C1 segment of cervical spinal cord (tissue), 14 donors: Measurements from ENCODE around the gene KLK10.
"Not testable (repeated sequence)": the region's sequence is repeated elsewhere in the genome, so short reads cannot be mapped to it uniquely, and the experiment has no call there.

Experiments
- DNase-seq, 14 donors: peaks; one replicate each; lab custom pipeline; 2025; lab: John Stamatoyannopoulos, UW

Gene KLK10

DNA sequence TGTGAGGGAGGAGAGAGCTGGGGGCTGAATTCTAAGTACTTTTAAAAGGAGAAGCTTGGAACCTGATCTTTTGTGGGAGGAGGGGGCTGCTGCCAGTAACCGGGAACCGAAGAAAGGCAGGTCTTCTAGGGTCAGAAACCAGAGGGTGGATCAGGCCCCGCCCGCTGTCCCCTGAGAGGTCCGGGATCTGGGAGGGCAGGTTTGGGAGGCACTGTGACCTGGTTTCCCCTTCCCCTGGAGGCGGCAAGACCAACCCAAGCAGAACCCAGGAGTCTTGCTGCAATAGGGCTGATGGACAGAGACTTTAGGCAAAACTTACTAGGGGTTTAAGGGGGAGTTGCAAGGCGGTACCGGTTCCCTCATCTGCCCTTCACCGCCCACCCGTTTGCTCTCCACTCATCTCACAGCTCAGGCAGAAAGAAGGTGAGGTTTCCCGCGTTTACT is 17.4 kb downstream of the KLK10 start:
- DNase-seq, result no peak

DNA sequence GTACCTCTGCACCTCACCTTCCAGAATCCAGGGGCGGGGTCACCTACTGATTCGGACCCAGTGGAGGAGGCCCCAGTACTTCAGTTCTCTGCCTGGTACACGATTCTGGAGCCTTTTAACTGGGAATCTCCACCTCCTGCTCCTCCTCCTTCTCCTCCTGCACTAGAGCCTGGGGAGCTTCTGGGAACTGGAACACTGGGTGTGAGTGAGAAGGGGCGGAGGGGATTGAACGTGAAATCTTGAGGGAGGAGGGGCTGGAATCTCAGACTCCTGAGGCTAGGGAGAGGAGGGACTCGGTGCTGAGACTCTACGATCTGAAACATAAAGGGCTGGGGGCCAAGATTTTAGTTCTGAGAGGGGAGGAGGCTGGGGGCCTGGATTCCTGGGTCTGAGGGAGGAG is 18.0 kb downstream of the KLK10 start, which contains the start of gene KLK8:
Gene KLK8 (minus strand): TSS at position 90 of the 400 bp plus-strand sequence. CDS start 437 bp downstream, outside the sequence.
- DNase-seq, result no peak

DNA sequence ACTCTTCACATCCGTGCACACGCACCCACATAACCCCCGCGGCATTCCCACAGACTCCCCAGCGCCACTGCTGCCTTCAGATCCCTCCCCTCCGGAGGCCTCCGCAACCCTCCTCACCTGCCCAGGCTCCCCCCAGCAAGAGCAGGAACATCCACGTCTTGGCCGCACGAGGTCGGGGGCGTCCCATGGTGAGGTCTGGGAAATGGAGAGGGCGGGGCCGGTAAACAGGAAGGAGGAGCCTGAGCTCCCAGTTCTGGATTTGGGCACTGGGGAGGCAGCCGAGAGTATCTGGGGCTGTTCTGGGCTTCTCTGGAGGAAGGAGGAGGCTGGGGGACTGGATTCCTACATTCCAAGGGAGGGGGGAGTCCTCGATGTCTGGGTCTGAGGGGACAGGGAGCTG is 18.5 kb downstream of the KLK10 start:
- DNase-seq, result no peak

DNA sequence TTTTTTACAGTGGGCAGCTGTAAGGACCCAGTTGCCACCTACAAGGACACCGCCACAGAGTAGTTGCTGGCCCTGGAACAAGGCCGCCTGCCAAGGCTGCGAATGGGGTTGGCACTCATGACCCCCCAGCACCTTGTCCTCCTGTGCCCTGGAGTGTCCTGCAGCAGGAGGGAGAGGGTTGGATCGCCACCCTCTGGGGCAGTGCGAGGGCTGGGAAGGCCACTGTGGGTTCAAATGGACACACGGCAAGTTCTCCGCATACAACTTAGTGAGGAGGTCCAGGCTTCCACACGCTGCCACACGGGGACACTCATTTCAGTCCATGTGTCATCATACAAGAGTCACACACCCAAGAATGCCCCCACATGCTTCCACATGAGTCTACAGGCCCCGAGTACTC is 19.1 kb downstream of the KLK10 start:
- no peak for DNase-seq

DNA sequence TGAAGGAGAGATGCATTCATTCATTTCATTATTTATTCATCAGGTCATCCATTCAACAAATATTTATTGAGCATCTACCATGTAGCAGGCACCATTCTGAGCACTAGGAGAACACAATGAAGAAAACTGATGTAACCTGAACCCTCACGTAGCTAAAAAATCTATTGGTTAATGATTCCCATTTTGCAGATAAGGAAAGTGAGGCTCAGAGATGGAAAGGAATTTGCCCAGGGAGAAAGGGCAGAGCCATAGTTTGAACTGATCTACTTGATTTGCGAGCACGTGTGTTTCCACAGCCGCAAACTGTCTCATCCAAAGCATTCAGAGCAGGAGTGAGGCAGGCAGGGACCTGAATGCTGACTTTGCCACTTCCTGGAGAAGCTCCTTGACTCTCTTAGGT is 20.8 kb downstream of the KLK10 start:
- DNase-seq, result no peak

DNA sequence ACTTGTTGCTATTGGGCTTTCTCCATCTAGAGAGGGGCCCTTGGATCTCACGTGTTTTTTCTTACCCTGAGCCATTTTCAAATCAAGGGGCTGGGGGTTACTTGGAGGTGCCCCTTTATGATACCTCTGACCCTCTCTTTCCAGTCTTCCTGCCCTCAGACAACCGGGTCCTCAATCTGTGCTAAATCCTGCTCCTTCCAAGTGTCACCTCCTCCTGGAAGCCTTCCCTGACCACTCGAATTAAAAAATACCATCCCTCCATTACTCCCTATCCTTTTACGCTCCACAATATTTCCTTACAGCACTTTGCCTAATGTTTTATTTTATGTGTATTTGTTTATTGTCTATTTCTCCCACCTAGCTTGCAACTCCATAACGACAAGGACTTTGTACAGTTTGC is 21.4 kb downstream of the KLK10 start:
- no peak for DNase-seq

DNA sequence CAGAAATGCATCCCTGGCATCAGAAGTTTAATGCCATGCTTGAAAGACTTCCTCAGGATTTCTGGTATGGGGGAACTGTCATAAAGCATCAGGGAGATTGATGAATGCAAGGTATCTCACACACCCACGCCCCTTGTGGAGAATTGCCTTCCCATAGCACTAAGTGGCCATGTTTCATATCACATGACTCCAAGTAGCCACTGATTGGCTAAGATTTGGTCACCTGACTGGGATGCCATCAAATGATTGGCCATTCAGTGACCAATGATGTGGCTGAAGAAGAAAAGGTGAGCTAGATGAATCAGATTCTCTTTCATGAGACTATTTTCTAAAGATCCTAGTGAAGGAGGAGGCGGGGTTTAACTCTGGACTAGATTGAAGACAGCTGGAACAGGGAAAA is 25.4 kb downstream of the KLK10 start:
- no peak for DNase-seq

DNA sequence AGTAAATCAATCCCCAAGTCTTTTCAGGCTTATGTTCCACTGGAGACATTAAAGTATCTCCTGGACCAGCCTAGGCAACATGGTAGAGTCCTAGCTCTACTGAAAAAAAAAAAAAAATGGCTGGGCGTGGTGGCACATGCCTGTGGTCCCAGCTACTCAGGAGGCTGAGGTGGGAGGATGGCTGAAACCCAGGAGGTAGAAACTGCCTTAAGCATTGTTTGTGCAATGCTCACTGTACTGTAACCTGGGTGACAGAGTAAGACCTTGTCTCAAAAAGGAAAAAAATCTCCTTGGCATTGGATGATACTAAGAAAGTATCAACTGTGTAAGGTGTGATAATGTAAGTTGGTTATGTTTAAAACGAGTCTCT is 26.9 kb downstream of the KLK10 start:
- DNase-seq, result no peak

DNA sequence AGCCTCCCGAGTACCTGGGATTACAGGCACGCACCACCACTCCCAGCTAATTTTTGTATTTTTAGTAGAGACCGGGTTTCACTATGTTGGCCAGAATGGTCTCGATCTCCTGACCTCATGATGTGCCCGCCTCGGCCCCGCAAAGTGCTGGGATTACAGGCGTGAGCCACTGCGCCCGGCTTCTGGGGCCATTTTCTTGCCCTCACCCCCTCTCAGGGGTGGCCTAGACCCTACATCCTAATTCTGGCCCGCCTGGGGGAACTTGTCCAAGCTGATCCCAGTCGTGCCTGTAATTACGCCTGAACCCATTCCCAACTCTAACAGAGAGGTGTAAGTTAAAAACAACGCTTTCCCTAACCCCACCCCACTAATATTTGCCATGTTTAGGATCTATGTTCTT is 35.1 kb downstream of the KLK10 start:
- DNase-seq, result not testable (repeated sequence)

DNA sequence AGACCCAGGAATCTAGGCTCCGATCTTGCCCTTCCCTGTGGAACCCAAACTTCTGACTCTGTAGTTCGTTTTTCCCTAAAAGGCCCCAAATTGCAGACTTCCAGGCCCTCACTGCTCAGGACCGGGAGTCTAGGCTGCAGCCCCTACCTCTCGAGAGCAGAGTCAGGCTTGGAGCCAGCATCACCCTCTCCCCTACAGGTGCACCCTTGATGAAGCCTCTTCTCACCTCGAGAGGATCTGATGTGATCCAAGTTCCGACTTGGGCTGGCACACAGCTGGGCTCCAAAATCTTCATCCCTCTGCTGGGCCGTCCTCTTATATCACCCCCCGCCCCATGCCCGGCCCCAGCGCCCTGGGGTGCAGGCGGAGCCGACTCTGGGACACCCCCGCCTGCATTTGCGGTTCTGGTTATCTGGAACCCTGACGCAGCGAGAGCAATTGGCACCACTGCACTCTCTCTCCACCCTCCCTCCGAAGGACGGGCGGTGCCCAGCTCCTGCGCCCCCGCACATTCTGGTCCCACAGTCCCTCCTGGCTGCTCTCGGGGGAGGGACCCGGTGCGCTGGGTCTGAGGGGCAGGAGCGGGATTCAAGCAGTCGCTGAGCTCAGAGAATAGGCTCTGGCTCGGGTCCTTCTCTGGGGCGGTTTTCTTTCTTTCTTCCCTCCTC is 35.8 kb downstream of the KLK10 start, which contains the start of gene KLK7:
Gene KLK7 (minus strand): TSS at position 293 of the 668 bp plus-strand sequence. CDS start 1,518 bp downstream, outside the sequence.
- no peak for DNase-seq

DNA sequence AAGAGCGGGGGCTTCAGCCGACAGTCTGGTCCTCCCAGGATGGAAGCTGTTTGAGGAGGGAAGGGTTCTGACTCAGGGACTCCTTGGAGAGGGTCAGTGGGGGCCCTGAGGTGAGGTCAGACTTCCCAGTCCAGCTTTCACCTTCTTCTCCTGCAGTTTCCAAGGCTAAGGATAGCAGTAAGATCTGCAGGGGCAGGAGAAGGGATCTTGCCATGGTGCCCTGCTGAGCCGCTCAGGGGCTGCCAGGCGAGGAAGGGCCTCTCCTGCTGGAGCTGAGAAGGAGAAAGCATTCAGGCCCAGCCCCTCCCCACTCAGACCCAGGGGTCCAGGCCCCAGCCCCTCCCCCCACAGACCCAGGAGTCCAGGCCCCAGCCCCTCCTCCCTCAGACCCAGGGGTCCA is 37.3 kb downstream of the KLK10 start:
- DNase-seq, result no peak

DNA sequence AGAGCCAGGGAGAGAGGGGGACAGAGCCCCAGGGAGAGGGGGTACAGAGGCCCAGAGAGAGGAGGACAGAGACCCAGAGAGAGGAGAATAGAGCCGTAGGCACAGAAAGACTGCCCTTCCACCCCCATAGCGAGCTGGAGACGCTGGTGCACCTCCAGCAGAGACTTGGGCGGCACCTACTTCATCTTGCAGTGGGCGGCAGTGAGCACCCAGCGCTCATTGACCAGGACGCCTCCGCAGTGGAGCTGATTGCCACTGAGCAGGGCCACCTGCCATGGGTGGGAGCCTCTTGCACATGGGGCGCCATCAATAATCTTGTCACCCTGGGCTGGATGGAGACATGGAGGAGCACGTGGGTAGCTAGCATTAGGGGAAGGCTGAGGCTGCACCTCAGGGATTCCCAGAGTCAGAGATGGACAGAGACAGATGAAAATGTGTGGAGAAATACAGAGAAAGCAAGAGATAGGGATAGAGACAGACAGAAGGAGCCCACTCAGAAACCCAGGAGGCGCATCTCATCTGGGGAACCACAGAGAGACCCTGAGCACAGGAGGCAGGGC is 37.8 kb downstream of the KLK10 start:
- no peak for DNase-seq

DNA sequence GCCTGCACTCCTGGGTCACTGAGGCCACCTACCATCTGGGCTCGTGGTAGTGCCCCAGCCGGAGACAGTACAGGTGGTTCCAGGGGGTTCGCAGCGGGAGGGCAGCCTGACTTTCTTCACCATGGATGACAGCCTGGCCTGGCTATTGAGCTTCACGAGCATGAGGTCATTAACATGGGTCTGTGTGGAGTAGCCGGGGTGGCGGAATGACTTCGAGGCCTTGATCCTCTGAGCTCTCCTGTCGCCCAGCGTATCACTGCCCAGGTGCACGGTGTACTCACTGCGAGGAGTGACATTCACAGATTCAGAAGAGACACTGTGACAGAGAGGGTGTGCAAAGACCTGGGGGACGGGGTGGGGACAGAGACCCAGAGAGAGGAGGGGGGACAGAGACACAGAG is 39.3 kb downstream of the KLK10 start:
- no peak for DNase-seq

DNA sequence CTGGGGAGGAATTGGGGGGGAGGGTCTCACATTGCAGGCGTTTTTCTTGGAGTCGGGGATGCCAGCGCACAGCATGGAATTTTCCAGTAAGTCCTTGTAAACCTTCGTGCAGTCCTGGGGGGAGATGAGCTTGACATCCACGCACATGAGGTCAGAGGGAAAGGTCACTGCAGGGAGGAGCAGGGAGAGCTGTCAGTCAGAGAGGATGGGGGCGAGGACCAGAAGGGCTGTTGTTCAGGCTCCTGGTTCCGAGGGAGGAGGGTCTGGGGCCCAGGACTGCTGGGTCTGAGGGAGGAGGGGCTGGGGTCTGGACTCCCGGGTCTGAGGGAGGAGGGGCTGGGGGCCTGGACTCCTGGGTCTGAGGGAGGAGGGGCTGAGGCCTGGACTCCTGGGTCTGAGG is 39.8 kb downstream of the KLK10 start:
- DNase-seq, result no peak

DNA sequence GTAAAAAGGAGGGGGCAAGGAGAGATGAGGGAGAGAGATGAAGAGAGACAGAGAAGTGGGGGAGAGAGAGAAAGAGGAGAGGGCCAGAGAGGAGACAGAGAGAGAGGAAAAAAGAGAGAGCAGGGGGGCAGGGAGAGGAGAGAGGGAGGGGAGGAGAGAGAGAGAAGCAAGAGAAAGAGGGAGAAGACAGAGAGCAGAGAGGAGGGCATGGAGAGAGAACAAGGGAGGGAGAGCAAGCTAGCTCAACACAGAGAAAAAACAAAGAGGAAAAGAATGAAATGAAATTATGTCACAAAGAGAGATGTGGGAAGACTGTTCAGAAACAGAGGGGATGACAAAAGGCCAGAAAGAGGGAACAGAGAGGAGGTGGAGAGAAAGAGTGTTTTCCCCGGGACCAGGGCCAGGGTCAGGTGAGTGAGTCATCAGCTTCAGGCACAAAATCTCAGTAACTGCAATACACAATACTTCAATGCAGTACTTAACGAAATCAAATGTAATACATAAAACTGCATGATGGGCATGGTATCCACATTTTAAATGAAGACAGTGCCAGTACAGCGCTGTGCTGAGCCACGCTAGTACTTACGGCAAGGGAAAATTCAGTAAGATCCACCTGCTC is 40.6 kb downstream of the KLK10 start:
- DNase-seq, result no peak

DNA sequence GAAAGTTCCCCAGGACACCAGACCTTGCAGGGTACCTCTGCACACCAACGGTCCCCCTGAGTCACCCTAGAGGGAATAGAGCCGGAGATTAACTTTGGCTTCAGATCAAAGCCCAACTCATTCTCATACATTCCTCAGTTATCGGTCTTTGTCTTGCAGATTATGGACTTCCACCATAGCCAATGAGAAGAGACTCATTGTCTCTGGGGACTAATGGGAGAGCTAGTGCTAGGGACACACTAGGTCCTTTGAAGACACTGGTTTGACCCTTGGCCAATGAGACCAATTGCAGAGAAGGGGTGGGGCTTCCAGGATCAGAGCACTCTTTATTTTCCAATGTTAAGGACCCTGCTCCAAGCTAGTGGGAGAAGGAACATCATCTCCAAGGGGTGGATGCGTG is 41.9 kb downstream of the KLK10 start:
- DNase-seq, result no peak

DNA sequence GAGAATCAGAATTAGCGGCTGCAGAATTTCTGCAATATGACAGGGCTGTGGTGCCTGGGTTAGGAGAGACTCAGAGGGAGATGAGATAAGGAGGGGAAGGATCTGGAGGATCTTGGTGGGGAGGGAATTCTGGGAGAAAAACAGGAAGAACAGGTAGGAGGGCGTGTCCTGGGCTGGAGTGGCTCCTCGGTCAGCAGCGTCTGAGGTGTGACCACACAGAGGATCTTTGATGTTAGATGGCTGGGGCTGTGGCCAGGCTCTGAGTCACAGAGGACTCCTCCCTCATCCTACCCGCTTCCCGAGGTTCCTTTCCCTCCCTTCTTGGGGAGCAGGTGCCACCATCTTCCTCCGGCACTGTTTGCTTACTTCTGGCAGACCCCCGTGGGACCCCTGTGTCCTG is 43.7 kb downstream of the KLK10 start:
- no peak for DNase-seq

DNA sequence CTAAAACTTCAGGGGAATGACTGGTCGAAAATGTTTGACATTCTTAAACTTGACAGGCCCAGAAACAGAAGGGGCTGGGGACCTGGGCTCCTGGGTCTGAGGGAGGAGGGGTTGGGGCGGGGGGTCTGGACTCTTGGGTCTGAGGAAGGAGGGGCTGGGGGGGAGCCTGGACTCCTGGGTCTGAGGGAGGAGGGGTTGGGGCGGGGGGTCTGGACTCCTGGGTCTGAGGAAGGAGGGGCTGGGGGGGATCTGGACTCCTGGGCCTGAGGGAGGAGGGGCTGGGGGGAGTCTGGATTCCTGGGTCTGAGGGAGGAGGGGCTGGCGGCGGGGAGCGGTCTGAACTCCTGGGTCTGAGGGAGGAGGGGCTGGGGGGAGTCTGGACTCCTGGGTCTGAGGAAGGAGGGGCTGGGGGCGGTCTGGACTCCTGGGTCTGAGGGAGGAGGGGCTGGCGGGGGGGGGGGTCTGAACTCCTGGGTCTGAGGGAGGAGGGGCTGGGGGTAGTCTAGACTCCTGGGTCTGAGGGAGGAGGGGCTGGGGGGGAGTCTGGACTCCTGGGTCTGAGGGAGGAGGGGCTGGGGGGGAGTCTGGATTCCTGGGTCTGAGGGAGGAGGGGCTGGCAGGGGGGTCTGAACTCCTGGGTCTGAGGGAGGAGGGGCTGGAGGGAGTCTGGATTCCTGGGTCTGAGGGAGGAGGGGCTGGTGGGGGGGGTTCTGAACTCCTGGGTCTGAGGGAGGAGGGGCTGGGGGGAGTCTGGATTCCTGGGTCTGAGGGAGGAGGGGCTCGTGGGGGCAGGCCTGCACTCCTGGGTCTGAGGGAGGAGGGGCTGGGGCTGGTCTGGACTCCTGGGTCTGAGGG is 44.6 kb downstream of the KLK10 start:
- no peak for DNase-seq

DNA sequence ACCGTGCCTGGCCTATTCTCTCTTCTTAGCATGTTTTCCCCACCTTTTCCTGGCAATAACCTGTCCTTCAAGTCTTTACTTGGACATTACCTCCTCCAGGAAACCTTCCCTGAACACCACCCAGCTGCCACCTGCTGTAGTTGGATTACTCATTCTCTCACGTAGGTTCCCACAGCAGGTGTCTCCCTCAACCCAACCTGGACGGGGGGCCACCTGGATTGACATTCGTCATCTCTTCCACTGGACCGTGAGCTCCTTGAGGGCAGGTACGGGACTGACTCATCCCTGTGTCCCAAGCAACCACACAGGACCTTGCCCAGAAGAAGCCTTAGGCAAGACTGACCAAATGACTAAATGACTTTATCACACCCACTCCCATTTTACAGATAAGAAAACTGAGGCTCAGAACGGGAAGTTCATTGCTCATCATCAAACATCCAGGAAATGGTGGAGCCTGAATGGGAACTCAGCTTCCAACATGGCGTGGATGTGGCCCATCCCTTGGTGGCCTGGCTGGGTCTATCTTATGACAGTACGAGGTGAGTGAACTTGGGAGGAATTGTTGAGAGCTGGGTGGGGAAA is 46.6 kb downstream of the KLK10 start:
- no peak for DNase-seq

DNA sequence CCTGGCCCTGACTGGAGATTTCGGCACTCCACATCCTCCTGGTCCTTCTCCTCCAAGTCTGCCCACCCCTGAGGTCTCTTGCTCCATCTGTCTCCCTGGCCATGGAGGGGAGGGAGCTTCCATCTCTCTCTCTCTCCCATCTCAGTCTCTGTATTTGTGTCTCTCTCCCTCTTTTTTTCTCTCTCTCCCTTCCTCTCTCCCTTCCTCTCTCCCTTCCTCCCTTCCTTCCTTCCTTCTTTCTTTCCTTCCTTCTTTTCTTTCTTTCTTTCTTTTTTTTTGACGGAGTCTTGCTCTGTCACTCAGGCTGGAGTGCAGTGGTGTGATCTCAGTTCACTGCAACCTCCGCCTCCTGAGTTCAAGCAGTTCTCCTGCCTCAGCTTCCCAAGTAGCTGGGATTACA is 49.7 kb downstream of the KLK10 start:
- not testable (repeated sequence) for DNase-seq

DNA sequence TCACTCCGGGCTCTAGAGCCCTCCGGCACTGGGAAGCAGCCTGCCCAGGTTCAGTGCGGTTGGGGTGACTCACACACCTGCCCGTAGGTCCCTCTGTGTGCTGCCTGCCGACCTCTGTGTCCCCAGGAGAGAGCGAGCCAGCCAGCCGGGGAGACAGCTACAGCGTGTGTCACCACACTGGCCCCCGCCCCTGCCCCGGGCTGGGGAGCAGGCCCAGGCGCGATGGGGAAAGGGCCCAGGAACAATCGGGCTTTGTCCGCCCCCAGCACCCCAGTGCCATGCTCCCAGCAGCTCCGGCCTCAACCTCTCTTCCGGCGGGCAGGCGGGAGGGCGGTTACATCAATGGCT is 50.1 kb downstream of the KLK10 start, which contains the start of gene KLK6:
Gene KLK6 (minus strand): TSS at position 179 of the 348 bp plus-strand sequence. CDS start 1,487 bp downstream, outside the sequence.
- peak in 13 of 14 donors; percentile 9 to 90 (median 73) for DNase-seq
